Stimulated activated CD4-positive, alpha-beta T cell treated with anti-CD3 and anti-CD28 coated beads, TNF-alpha, amount 100 ng/mL, for 1 hour (primary cell): ENCODE results near the gene LANCL1.
"Not testable (repeated sequence)": the region's sequence is repeated elsewhere in the genome, so short reads cannot be mapped to it uniquely, and the experiment has no call there.

ENCODE experiments used
- DNase-seq, 3 donors: peaks; one replicate each; pipeline ENCODE4 v3.0.0-alpha.2; 2020; ENCODE audit warnings: low read depth in 3 of 3, low spot score in 1 of 3

Gene LANCL1

DNA sequence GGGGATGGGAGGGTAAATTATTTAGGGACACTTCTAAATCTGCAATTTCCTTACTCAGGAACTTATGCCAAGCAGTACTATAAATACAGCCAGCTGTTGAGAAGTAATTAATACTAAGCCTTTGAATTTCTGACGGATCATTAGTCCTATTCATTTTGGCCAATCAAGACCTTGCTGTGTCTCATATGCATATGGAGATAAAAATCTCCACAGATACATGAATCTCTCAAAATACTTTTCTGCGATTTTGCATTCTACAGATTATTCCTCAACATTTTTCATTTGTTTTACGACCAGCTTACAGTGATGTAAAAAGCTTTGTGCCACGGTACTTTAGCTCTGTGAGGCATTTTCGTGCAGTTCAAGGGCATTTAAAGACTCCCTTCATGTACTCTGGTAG, 16.7 kb downstream of the LANCL1 start:
- no peak for DNase-seq

DNA sequence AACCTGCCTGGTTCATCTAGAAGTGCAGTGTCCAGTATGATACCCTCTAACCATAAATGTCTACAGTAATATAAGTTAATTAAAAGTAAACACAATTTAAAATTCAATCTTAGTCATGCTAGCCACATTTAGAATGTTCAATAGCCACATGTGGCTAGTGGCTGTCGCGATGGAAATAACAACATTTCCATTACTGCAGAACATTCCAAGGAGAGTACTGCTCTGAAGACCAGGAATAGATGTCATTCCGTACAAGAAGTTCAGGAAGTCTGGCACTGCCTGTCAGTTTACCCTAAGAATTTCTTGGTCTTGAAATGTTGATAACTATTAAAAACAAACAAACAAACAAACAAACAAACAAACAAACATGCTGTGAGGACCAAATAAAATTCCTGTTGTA, 17.2 kb downstream of the LANCL1 start:
- DNase-seq = no peak

DNA sequence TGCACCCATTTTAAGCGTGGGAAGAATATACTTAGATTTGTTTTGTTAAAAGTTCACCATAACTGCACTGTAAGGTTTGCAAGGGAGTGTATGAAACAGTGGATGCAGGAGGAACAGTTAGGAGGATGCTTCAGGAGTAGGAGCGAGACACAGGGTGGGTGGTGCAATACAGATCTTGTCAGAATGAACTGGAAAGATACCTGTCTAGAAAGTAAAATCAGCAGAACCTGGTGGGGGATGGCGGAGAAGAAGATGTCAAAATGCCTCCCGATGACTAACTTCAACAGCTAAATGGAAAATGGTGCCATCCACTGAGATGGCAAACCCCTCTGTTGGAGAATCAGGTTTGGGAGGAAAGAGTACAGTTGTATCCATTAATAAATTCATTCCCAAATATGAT, 18.2 kb downstream of the LANCL1 start:
- DNase-seq = no peak

DNA sequence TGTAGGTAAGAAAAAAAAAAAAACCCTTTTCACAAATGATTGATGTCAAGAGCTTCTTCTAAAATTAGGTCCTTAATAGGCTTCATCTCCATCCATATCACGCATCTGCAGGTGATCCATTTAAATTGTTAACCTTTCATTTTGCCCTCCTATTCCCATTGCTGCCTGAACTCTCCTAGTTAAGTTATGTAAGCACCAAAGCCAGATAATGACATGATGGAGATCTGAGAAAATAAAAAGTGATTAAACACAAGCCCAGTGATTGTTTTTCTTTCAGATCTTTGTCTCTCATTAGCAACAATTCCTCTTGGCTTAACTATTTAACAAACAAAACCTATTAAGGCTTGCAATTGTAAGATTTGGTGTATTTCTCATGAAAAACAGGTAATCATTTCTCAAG, 20.0 kb downstream of the LANCL1 start:
- DNase-seq = no peak

DNA sequence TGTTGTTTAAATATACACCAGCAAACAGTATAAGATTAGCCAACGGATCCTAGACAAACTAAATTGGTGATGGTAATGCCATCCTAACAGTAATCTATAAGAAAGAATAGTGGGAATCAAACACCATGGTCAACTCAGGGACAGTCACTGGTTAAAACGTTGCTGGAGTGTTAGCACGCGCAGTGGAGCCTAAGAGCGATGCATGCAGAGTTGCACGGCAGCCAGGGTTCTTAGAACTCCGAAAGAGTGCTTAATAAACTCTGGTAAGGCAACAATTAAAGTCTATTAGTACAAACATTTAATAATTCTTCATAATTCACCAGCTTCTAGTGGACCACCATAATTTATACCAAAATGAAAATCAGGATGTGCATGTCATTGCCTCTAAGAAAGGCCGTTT, 22.2 kb downstream of the LANCL1 start:
- DNase-seq = no peak

DNA sequence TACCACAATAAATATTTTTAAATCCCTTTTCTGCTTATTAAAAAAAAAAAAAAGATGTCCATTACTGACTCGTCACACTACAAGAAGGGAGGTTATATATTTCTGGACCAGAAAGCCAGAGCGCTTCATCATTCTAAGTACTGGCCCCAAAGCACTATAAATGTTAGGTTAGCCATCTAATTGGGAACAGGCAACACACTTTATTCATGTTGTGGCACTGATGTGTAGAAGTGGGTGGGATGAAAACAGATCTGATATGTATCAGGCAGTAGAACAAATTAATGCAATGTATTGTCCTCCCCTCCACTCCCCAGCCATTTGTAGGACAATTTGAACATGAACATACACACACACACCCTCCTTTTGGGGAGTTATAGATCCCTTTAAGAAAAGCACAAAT, 24.4 kb downstream of the LANCL1 start:
- no peak for DNase-seq

DNA sequence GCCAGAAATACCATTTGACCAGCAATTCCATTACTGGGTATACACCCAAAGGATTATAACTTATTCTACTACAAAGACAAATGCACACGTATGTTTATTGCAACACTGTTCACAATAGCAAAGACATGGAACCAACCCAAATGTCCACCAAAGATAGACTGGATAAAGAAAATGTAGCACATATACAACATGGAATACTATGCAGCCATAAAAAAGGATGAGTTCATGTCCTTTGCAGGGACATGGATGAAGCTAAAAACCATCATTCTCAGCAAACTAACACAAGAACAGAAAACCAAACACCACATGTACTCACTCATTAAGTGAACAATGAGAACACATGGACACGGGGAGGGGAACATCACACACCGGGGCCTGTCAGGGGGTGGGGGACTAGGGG, 25.6 kb downstream of the LANCL1 start:
- not testable (repeated sequence) for DNase-seq

DNA sequence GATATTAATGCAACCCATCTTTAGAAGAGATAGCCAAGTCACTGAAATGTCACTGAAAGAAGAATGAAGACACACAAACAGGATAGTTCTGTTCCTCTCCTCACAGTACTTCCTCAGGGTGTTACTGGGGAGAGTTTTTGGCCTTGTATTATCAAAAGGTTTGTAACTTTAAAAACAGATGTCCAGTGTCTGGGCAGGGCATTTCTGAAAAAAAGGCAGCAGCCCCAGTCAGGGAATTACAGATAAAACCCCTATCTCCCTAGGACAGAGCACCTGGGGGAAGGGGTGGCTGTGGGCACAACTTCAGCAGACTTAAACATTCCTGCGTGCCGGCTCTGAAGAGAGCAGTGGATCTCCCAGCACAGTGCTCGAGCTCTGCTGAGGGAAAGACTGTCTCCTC, 30.8 kb downstream of the LANCL1 start:
- DNase-seq = no peak

DNA sequence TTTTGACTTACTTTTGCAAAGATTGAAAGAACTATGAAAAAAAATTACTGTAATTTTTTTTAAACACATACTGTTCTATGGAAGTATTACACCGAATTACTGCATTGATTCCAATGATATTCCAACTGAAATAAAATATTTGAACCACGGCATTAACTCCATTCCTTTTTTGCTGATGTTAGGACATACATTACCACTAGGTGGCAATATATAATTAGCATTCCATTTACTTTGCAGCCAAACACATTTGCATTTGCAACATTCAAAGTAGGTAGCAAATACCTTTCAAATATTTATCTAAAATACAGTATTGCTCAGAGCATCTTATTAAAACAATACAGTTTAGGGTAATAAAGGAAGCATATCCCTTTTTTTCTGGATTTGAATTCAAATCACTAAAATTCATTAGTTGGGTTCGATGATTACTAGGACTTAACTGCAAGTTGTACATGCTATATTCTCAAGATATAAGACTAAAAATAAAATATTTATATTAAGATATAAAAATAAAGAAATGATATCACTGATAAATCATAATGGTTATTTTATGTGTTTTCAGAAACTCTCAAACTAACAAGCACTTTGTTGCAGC, 31.3 kb downstream of the LANCL1 start:
- no peak for DNase-seq

DNA sequence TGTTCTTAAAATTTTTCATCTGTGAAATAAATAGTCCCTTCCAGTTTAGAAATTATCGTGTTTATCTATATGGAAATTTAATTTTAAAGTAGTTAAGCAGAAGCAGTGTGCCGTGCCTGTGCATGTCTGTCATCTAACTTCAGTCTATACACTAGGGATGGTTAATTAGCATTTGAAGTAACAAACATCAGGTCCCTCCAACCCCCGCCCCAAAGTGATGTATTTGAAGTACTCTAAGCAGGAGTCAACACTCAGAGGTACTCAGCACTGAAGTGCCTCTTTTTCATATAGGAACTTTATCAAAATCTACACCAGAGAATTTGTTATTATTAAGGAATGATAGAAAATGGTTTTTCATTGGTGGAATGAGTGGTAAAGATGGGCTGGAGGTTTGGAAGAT, 33.0 kb downstream of the LANCL1 start:
- no peak for DNase-seq

DNA sequence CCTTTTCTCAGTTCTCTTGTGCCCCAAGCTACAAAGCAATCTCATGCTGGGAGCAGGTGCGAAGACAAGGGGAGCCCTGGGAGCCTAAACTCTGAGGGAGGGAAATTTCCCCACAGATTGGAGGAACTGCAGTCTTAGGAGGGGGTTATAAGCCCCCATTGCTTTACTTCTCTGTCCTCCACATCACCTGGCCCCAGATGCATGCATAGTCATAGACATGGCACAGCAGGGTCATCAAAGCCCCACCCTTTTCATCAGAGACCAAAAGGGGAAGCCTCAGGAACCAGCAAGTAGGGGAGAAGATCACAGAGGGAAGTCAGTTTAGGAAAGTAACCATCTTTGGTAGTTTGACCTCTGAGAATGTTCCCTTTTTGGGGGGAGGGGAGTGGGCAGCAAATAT, 33.7 kb downstream of the LANCL1 start:
- no peak for DNase-seq

DNA sequence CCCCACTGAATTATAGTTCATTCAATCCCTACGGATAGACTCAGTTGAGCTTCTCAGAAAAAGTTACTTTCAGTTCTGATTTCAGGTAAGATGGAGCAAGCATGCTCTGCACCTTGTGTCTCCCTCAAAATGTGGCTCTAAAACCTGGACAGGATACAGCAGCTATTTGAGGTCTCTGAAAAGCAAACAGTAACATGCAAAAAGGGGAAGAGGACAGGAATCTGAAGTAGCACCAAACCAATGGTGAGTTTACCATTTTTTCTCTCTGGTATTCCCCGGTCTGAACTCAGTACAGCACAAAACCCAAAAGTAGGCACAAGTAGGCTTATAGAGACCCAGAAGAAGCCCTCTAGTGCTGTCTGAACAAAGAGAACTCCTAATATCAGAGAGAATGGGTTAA, 34.1 kb downstream of the LANCL1 start:
- DNase-seq = no peak

DNA sequence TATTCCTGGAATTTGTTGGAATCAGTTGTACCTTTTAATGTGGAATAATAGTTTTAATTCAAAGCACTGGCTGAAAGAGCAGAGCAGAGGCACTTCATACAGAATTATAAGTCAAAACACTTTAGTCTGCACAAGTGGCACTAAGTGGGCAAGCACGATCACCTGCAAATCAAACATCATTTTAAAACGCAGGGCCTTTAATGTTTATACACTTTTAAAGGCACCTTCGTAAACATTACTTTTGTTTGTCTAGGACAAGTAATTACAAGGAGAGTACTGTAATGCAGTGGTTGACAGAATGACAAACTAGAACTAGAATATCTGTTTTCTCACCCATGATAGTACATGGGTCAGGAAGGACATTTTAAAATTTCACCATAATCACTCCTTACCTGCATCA, 36.4 kb downstream of the LANCL1 start:
- no peak for DNase-seq

DNA sequence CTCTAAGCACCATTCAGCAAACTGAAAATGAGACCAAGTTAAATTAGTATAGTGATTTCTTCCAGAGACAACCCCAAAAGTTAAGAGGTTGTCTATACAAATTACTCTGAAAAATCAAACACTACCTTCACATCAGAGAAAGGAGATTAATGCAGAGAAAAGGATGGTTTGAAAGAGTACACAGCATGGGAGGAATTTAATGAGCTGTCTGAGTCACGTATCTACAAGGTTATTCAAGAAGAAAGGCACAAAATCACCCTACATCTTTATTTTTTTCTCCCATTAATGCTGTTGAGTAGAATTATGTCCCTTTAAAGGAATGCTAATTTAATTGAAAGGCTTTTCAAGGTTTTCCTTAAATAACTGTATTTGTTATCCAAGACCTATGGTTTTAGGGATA, 41.1 kb downstream of the LANCL1 start:
- no peak for DNase-seq

DNA sequence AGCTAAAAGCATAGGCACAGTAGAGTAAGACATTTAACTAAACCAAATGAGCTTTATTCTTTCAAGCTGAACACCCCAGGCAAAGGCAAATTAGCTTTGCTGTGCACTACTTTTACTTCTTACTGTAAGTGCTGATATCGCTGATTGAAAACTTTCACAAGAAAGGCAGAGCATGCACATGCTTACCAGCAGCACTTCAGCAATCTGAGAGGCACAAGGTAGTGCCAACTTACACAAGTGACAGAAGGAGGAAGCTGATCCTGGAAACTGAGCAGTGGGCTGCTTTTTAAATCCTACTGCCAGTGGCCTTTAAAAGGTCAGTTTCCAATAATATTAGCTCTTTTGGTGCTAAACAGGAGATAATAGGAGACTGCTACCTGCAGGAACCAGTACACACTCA, 43.9 kb downstream of the LANCL1 start:
- no peak for DNase-seq

DNA sequence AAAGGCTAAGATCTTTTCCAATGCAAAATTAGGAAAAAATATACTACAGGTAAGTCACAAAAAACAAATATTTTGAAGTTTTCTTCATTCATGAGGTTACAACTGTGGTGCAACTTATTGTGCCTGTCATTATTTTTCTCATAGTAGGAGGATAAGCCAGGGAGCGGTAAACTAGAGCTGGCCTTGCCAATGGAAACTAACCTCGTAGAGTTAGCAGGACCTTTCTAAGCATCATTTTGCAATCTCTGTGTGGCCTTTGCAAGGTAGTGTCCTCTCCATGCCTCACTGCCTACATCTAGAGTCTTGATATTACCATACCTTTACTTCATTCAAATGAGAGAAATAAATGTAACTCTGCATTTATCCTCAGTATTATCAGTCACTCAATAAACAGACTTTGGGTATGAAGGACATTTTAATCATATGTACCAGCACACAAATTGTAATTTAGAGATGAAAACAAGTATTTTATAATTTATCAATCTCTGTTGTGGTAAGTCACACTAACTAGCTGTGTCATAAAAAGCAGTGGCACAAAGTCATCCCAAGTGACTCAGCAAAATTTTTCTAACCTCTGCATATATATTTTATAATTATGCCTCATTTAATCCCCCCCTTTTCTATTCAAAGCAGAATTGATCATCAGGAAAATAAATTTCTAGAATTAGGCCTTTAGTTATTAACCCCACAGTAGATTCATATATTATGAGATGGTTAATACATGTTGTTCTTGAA, 47.0 kb downstream of the LANCL1 start:
- no peak for DNase-seq

DNA sequence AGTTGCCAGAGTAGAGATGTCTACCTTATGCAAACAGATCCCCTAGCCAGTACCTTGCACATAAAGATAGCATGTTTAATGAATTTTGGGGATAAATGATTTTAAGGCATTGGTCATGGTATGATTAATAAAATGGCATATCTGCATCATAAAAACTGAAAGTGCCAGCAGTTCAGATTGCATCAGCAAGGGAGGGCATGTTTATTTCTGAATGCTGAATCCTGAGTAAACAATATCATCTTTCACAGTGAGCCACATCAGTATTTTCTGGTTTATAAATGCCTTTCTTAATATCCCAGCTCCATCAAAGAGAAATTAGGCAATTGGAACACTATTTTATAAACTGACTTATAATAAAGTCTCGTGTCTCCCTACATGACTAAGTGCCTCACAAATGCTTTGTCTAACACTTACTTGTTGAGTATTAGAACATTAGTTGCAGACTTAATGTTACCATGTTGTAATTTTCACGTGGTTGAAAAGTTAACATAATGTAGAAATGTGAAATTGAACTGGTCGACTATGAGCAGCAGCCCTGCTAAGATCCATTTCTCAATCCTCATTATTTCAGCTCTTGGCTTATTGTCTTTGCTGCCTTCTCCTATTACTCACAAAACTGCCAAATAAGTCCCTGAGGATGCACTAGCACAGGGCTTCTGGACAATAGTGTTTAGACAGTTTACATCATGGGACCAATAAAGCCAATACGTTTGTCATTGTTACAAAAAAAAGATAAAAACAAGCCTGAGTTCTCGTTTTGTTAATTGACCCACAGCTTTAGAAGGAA, 48.0 kb downstream of the LANCL1 start:
- no peak for DNase-seq

DNA sequence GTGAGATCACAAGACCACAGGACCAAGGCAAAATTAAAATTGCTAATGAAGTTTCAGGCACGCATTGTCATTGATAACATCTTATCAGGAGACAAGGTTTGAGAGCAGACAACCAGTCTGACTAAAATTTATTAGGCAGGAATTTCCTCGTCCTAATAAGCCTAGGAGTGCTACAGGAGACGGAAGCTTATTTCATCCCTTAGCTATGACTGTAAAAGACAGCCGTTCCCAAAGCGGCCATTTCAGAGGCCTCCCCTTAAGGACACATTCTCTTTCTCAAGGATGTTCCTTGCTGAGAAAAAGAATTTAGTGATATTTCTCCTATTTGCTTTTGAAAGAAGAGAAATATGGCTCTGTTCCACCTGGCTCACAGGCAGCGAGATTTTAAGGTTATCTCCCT, 49.2 kb downstream of the LANCL1 start:
- not testable (repeated sequence) for DNase-seq

DNA sequence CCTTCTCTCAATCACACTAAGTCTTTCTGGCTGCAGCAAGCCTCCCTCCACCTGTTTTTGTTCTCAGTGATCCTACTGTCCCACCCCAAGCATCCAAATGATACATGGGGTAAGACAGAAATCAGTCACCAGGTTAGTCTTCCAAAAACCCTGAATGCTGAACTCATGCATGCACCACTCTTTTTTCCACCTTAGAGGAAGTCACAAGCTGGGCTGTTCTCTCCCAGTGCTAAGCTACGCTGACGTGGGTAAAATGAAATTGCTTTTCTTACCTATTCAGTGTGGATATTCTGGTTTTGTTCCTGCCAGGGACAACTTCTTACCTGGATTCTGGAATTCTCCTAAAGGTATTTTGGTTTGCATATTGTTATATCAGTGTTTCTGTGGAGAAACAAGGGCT, 54.2 kb downstream of the LANCL1 start:
- no peak for DNase-seq

DNA sequence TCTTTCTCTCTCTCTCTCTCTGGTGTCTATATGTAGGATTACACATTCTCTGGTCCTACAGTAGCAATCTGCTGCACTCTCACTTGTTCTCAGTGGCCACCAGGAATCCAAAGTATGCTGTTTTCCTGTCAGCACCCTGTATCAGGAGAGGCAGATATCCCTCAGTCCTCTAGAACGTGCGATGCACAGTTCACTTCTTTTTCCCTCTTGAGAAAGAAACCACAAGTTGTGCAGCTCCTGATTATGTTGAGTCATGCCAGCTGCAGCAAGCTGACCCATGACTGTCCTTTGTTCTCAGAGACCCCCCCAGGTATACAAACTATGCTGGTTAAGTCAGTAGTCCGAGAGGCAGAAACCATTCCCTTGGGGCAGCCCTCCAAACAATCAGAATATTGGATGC, 54.6 kb downstream of the LANCL1 start:
- no peak for DNase-seq

DNA sequence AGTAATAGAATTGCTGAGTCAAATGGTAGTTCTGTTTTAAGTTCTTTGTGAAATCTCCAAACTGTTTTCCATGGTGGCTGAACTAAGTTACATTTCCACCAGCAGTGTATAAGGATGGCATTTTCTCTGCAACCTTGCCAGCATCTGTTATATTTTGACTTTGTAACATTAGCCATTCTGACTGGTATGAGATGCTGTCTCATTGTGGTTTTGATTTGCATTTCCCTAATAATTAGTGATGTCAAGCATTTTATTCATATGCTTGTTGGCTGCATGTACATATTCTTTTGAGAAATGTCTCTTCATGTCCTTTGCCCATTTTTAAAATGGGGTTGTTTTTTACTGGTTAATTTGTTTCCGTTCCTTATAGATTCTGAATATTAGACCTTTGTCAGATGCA, 63.9 kb downstream of the LANCL1 start:
- no peak for DNase-seq

DNA sequence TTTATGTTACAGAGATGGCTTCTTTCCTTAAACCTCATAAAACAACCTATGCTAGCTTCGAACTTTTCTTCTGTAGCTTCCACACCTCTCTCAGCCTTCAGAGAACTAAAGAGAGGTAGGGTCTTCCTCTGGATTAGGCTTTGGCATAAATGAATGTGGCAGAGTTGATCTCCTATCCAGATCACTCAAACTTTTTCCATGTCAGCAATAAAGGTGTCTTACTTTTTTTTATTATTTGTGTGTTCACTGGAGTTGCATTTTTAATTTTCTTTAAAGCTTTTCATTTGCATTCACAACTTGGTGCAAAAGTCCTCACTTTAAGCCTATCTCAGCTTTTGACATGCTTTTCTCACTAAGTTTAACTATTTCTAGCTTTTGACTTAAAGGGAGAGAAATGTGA, 66.0 kb downstream of the LANCL1 start:
- no peak for DNase-seq
